IPS-18c (cell line): Measurements from ENCODE around the gene NEAT1.
"Not testable (repeated sequence)": the region's sequence is repeated elsewhere in the genome, so short reads cannot be mapped to it uniquely, and the experiment has no call there.

Experiments
- H3K4me3 ChIP-seq: 2 replicates; pipeline ENCODE4 v1.7.0; 2013; ENCODE audit warnings: low read depth, mild to moderate bottlenecking, low read length, moderate library complexity; ENCODE audit not compliant: insufficient read depth
- H3K9me3 ChIP-seq: one replicate; pipeline ENCODE4 v1.6.1; 2013; ENCODE audit warnings: mild to moderate bottlenecking, low read length, moderate library complexity; ENCODE audit not compliant: control insufficient read depth, insufficient read depth

NEAT1 gene

DNA sequence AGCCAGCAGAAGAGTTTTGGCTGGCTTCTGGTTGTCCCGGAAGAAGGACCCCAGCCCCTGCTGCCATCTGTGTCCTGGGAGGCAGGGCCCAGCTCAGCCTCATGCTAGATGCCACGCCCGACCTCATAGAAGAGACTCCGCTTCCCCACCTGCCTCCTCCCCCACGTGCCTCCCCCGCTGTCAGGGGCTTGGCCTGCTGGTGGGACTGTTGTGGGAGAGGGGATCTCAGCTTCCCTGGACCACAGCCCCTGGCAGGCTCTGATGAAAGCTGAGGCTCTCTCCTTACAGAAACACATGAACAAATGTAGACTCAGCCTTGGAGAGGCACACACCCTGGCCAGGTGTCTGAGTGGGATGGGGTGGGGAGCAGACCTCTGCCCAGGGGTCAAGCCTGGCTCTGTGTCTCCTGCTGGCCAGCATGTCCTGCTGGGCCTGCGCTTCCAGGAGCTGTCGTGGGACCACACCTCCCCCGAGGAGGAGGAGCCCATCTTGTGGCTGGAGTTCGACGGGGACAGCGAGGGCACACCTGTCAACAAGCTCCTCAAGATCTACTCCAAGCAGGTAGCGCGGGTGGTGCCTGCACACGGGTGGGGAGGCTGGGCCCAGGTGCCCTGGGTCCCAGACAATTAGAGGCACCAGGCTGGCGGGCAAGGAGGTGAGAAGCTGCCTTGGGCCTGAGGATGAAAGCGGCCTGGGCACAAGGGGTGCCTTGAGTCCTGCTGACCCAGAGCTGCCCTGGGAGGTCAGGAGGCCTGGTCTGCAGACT is 22.1 kb upstream of the NEAT1 start:
- Histone ChIP-seq H3K9me3 (no peaks in the 10 kb centered on the region), H3K4me3 (no peak overlapping the region)

GRCh38 chr11:65401073-65401802 is 21.4 kb upstream of the NEAT1 start:
- Histone ChIP-seq H3K4me3 (no peak overlapping the region), H3K9me3 (no peaks in the 10 kb centered on the region)

GRCh38 chr11:65401803-65402248 is 20.8 kb upstream of the NEAT1 start:
- H3K4me3 ChIP-seq = no peak overlapping the region
- no peaks in the 10 kb centered on the region for H3K9me3 ChIP-seq

- no peak overlapping the region for H3K4me3 ChIP-seq
Measured at GRCh38 chr11:65402790-65403189, 19.8 kb upstream of the NEAT1 start.

DNA sequence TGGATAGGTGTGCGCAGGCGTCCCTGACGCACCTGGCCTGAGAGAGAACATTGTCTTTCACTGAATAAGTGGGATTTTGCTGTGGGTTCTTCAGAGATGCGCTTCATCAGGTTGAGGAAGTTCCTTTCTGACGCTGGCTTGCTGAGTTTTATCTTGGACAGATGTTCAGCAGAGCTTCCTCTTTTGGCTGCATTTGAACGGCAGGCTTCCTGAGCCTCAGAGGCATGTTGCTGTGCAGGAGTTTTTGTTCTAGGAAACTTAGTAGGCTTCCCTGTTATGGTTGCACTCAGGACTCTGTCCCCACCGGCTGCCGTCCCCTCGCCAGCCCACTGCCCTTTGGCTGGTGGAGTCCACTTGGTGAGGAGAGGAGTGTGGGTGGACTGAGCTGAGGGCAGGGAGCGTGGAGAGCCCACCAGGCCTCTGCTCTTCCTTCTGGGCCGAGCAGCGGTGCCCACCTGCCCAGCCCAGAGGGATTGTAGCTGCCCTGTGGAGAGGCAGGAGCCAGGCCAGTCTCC is 18.9 kb upstream of the NEAT1 start:
- no peaks in the 10 kb centered on the region for H3K9me3 ChIP-seq
- no peak overlapping the region for H3K4me3 ChIP-seq

More at GRCh38 chr11:65402790-65403189, 19.8 kb upstream of the NEAT1 start:
- H3K9me3 ChIP-seq = no peaks in the 10 kb centered on the region

GRCh38 chr11:65404210-65404609 is 18.4 kb upstream of the NEAT1 start:
- no peak overlapping the region for H3K4me3 ChIP-seq

DNA sequence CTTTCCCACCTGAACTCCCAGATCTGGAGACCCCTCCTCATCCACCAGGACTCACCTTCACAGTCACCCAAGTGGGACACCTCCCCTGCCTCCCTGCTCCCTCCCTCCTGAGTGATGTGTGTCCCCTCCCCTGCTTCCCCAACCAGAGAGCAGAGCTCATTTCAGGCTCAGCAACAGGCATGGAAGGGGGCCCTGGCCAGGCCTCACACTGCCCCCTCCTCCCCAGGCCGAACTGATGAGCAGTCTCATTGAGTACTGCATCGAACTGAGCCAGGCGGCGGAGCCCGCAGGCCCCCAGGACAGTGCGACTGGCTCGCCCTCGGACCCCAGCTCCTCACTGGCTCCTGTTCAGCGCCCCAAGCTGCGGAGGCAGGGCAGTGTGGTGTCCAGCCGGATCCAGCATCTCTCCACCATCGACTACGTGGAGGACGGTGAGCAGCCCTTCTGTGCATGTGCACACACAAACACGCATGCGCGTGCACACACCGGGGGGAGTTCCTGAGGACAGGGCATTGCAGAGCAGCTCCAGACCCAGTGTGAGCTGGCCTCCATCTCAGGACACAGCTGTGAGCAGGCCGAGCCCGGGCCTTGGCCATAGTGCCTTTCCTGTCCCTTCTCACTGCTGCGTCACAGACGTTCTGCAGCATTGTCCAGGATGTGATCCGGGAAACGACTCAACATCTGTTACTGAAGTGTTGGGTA is 17.8 kb upstream of the NEAT1 start:
- Histone ChIP-seq H3K4me3 (no peak overlapping the region), H3K9me3 (no peaks in the 10 kb centered on the region)

More at GRCh38 chr11:65404210-65404609, 18.4 kb upstream of the NEAT1 start:
- H3K9me3 ChIP-seq = no peaks in the 10 kb centered on the region

- Histone ChIP-seq H3K4me3 (no peak overlapping the region), H3K9me3 (no peaks in the 10 kb centered on the region)
Measured at GRCh38 chr11:65410936-65411680, 11.5 kb upstream of the NEAT1 start.

DNA sequence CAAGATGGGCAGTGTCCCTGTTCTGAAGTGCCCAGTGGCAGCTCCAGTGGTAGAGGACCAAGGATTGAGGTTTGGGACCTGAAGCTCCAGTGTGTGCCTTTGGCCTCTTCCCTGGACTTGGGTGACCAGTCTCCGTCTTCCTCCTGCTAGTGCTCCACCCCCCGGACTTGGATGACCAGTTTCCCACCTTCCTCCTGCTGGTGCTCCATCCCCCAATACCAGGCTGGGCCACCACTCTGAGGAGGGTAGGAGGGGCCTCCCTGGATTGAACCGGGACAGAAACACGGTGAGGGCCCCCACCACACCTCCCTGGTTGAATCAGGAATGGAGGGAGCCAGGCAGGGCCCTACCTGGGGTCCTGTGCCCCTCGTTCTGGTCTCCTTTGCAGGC is 10.9 kb upstream of the NEAT1 start:
- Histone ChIP-seq H3K9me3 (no peaks in the 10 kb centered on the region), H3K4me3 (no peak overlapping the region)

GRCh38 chr11:65412271-65413076 is 10.1 kb upstream of the NEAT1 start:
- no peaks in the 10 kb centered on the region for H3K9me3 ChIP-seq
- no peak overlapping the region for H3K4me3 ChIP-seq

GRCh38 chr11:65413077-65413664 is 9.4 kb upstream of the NEAT1 start:
- not testable (repeated sequence) for H3K4me3 ChIP-seq, H3K9me3 ChIP-seq

GRCh38 chr11:65414776-65415498 is 7.7 kb upstream of the NEAT1 start:
- no peak overlapping the region for H3K4me3 ChIP-seq
- no peaks in the 10 kb centered on the region for H3K9me3 ChIP-seq

DNA sequence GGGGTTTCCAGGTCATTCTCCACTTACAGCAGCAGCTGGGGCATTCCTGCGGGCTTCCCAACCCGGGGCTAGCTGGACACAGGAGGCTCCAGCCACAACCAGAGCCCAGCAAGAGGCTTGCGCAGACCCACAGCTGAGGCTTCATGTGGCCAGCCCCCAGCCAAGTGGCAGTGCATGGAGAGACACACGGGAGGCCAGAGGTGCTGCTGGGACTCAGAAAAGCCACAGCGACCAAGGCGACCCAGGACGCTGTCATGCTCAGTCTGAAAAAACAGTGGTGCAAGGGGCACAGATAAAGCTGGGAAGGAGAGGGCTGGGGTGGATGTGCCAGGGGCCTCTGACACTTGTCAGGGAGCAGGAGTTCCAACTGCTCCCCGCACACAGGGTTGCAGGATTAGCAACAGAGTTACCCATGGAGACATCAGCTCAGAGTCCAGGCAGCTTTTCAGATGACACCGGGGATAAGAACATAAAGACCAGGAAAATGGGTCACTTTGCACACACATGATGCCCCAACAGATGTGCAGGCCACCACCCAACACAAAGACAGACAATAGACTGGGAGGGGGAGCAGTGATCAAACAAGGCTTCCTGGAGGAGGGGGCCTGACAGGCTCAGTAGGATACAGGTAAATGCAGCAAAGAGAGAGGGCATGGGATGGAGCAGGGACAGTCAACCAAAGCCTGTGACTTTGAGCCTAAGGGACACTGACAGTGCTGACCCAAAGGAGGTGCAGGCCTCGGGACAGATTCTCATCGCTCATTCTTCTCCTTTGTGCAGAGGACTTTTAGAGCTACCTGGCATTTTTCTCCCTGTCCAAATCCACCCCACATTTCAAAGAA is 6.9 kb upstream of the NEAT1 start:
- Histone ChIP-seq H3K4me3 (no peak overlapping the region; the same call in 1 of the 2 replicates), H3K9me3 (no peaks in the 10 kb centered on the region)

DNA sequence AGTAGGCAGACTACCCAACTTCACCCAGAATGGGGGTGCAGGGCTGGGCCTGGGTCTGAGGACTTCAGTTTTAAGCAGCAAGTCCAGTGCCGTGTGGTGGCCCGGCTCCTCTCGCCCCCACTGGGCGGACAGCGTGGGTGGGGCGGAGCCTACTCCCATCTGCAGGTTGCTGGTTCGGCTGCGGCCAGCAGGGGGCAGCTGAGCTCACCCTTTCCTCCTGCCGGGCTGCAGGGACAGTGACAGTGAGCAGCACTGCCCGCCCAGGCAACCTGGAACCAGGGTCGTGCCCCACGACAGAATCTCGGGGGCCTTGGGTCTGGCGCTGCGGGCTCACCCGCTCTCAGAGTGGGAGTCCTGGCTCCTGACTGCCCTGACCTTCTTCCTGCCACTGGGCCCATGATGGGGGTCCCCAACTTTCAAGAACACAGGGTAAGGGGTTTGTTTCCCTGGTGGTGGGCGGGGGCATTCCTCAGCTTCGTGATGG is 6.2 kb upstream of the NEAT1 start:
- Histone ChIP-seq H3K4me3 (no peak overlapping the region; the same call in 1 of the 2 replicates), H3K9me3 (no peaks in the 10 kb centered on the region)
